GM03348 (cell line): Measurements from ENCODE around the gene HYDIN.
"Not testable (repeated sequence)": the region's sequence is repeated elsewhere in the genome, so short reads cannot be mapped to it uniquely, and the experiment has no call there.

Experiments
- DNase-seq: peaks from one replicate; pipeline ENCODE4 v3.0.0; 2012; ENCODE audit warnings: low spot score

HYDIN gene

GRCh38 chr16:70823498-70824118, 406.9 kb downstream of the HYDIN start:
- DNase-seq, result not testable (repeated sequence)

- DNase-seq, result not testable (repeated sequence)
Measured at GRCh38 chr16:70822734-70823133, 407.8 kb downstream of the HYDIN start.

- not testable (repeated sequence) for DNase-seq
Measured at GRCh38 chr16:70818088-70818487, 412.4 kb downstream of the HYDIN start.

- no peak for DNase-seq
Measured at GRCh38 chr16:70809392-70810060, 421.0 kb downstream of the HYDIN start.

GRCh38 chr16:70808371-70808770, 422.2 kb downstream of the HYDIN start:
- no peak for DNase-seq

- peak; percentile 77 for DNase-seq
Measured at GRCh38 chr16:70805787-70806186, 424.7 kb downstream of the HYDIN start.

GRCh38 chr16:70805380-70805779, 425.1 kb downstream of the HYDIN start:
- no peak for DNase-seq

- DNase-seq, result no peak
Measured at GRCh38 chr16:70804734-70805169, 425.8 kb downstream of the HYDIN start.

- peak; percentile 81 for DNase-seq
Measured at GRCh38 chr16:70804153-70804733, 426.3 kb downstream of the HYDIN start.

- DNase-seq, result peak; percentile 35
Measured at GRCh38 chr16:70803319-70803718, 427.2 kb downstream of the HYDIN start.

GRCh38 chr16:70801611-70802010, 428.9 kb downstream of the HYDIN start:
- no peak for DNase-seq

- DNase-seq, result peak; percentile 95
Measured at GRCh38 chr16:70800781-70801480, 429.6 kb downstream of the HYDIN start, which contains the start of gene VAC14. Gene VAC14, minus strand, starts transcription at chr16:70801158. Its CDS starts 258 bp downstream, at chr16:70800900.

GRCh38 chr16:70800311-70800710, 430.2 kb downstream of the HYDIN start:
- DNase-seq, result no peak

- DNase-seq, result no peak
Measured at GRCh38 chr16:70796301-70796700, 434.2 kb downstream of the HYDIN start.

GRCh38 chr16:70795296-70795912, 435.1 kb downstream of the HYDIN start:
- no peak for DNase-seq

- no peak for DNase-seq
Measured at GRCh38 chr16:70793851-70794502, 436.5 kb downstream of the HYDIN start.

GRCh38 chr16:70790815-70791214, 439.7 kb downstream of the HYDIN start:
- no peak for DNase-seq

GRCh38 chr16:70789595-70790447, 440.7 kb downstream of the HYDIN start:
- DNase-seq, result no peak

GRCh38 chr16:70788668-70789594, 441.6 kb downstream of the HYDIN start:
- peak; percentile 48 for DNase-seq
